GM12878 (cell line): Measurements from ENCODE around the gene MST1R. TPM values are rescaled to one million over a fixed set of nuclear protein-coding genes. Genes with fewer than 3 reads are reported as not detected.
"Not testable (repeated sequence)": the region's sequence is repeated elsewhere in the genome, so short reads cannot be mapped to it uniquely, and the experiment has no call there.

ENCODE experiments used
- ATAC-seq: fragments of 200-7000 bp; cut with Tn5 transposase; 3 replicates; pipeline ENCODE4 v1.9.1; 2020; ENCODE audit warnings: mild to moderate bottlenecking, moderate library complexity
- BruUV-seq: library from RNA; stranded (reverse); fragments of 400-500 nt; replicated peaks from 2 replicates; lab custom pipeline; 2021; lab: Mats Ljungman, UMichigan
- CTCF ChIA-PET: fragments of 300-600 bp; sonication (Branson Sonifier 250); formaldehyde crosslinking; extraction: SDS; loops from one replicate; lab custom pipeline; 2021; ENCODE audit warnings: inconsistent platforms; lab: Yijun Ruan, JAX
- POLR2A ChIA-PET: fragments of 350-600 bp; formaldehyde crosslinking; extraction: SDS; loops from one replicate; lab custom pipeline; 2021; ENCODE audit warnings: inconsistent platforms; lab: Charles Lee
- RAD21 ChIA-PET: fragments of 300-600 bp; sonication (Branson Sonifier 250); formaldehyde crosslinking; loops from one replicate; lab custom pipeline; 2023; ENCODE audit warnings: antibody characterized with exemption; ENCODE audit not compliant: unreplicated experiment; lab: Charles Lee
- SMC1A ChIA-PET: fragments of 300-600 bp; sonication (Branson Sonifier 250); formaldehyde crosslinking; loops from one replicate; lab custom pipeline; 2023; ENCODE audit not compliant: unreplicated experiment, uncharacterized antibody; lab: Charles Lee
- DNase-seq: peaks from one replicate; pipeline ENCODE4 v3.0.0-alpha.2; 2011; ENCODE audit warnings: low read depth, low spot score
- FAIRE-seq: peaks from 3 replicates; lab custom pipeline; 2011; peaks lifted over from hg19 to GRCh38; lab: Jason Lieb, UNC
- H2AFZ ChIP-seq: 2 replicates; pipeline ENCODE4 v1.6.0; 2011; ENCODE audit warnings: low read depth, low read length, control low read depth; ENCODE audit not compliant: control insufficient read depth
- H3K27ac ChIP-seq: 2 replicates; pipeline ENCODE4 v1.5.1; 2011; ENCODE audit warnings: control low read depth; ENCODE audit not compliant: control insufficient read depth, insufficient read depth
- H3K27me3 ChIP-seq, 2 experiments: replicated peaks in 1 of 2; 2 replicates each; pipeline versions ENCODE4 v1.6.0 to v1.6.1; 2011; ENCODE audit warnings: low read length in 1 of 2; ENCODE audit not compliant: control insufficient read depth in 2 of 2, insufficient read depth in 2 of 2
- H3K36me3 ChIP-seq, 2 experiments: 2 replicates each; pipeline ENCODE4 v1.5.1; 2011; ENCODE audit warnings: low read length in 1 of 2; ENCODE audit not compliant: control insufficient read depth in 2 of 2, insufficient read depth in 2 of 2
- H3K4me1 ChIP-seq: 2 replicates; pipeline ENCODE4 v1.6.1; 2011; ENCODE audit warnings: mild to moderate bottlenecking, low read length, moderate library complexity, mixed read lengths; ENCODE audit not compliant: control insufficient read depth, insufficient read depth
- H3K4me2 ChIP-seq: 2 replicates; pipeline ENCODE4 v1.6.0; 2011; ENCODE audit warnings: control low read depth; ENCODE audit not compliant: control insufficient read depth, insufficient read depth
- H3K4me3 ChIP-seq: fragments of 200-600 bp; sonication (generic); 2 replicates; pipeline ENCODE4 v1.5.1; 2016
- H3K79me2 ChIP-seq: 2 replicates; pipeline ENCODE4 v1.6.0; 2011; ENCODE audit warnings: low read length; ENCODE audit not compliant: control insufficient read depth, insufficient read depth
- H3K9ac ChIP-seq: 2 replicates; pipeline ENCODE4 v1.8.0; 2011; ENCODE audit warnings: low read length, control low read depth, mixed read lengths; ENCODE audit not compliant: control insufficient read depth, insufficient read depth
- H3K9me3 ChIP-seq: replicated peaks from 3 replicates; pipeline ENCODE4 v1.5.1; 2011; ENCODE audit warnings: mild to moderate bottlenecking, low read length; ENCODE audit not compliant: control insufficient read depth, insufficient read depth
- H4K20me1 ChIP-seq: 2 replicates; pipeline ENCODE4 v1.6.0; 2011; ENCODE audit not compliant: control insufficient read depth, insufficient read depth
- ATF7 ChIP-seq: fragments of 450-650 bp; IDR thresholded peaks from 2 replicates; pipeline ENCODE4 v1.6.1; 2016; ENCODE audit warnings: low read depth, mild to moderate bottlenecking
- BHLHE40 ChIP-seq, 2 experiments: fragments of 450-650 bp in 1 of 2; IDR thresholded peaks; 2 replicates each; pipeline ENCODE4 v1.6.1; 2011 to 2017; ENCODE audit warnings: low read depth in 2 of 2, borderline replicate concordance in 1 of 2, improper control_type of control experiment in 1 of 2, low read length in 1 of 2, mild to moderate bottlenecking in 1 of 2
- BRCA1 ChIP-seq: IDR thresholded peaks from 2 replicates; pipeline ENCODE4 v1.6.1; 2011; ENCODE audit warnings: low read depth, low read length, improper control_type of control experiment
- MEF2A ChIP-seq: IDR thresholded peaks from 2 replicates; pipeline ENCODE4 v1.6.1; 2011; ENCODE audit warnings: low read depth, mild to moderate bottlenecking, low read length, moderate library complexity; ENCODE audit not compliant: insufficient read depth
- NFIC ChIP-seq: IDR thresholded peaks from 2 replicates; pipeline ENCODE4 v1.6.1; 2012; ENCODE audit warnings: low read depth, mild to moderate bottlenecking, inconsistent platforms, low read length, moderate library complexity
- POLR2AphosphoS5 ChIP-seq: IDR thresholded peaks from 2 replicates; pipeline ENCODE4 v1.6.1; 2011; ENCODE audit warnings: mild to moderate bottlenecking, low read length, inconsistent platforms
- SUPT20H ChIP-seq: IDR thresholded peaks from 2 replicates; pipeline ENCODE4 v1.6.1; 2011; ENCODE audit warnings: low read depth, mild to moderate bottlenecking, low read length, moderate library complexity, borderline replicate concordance; ENCODE audit not compliant: control insufficient read depth
- WGBS: methylation state at CpG from one replicate; pipeline ENCODE4 v1.1.6; 2016; ENCODE audit warnings: low lambda C conversion rate; ENCODE audit not compliant: insufficient replicate concordance, insufficient coverage; ENCODE audit errors: missing lambda C conversion rate; 5-methylcytosine and 5-hydroxymethylcytosine counted together
- in situ Hi-C: fragments of 300-500 bp; cut with MboI; formaldehyde crosslinking; loops from 9 replicates; pipeline ENCODE4 v1.14.3; 2018; ENCODE audit warnings: mixed read lengths
- intact Hi-C: fragments of 100-400 bp; cut with micrococcal nuclease; formaldehyde crosslinking; loops from one replicate; pipeline ENCODE4 v1.14.2; 2022; ENCODE audit not compliant: unreplicated experiment
- polyA plus RNA-seq, 11 experiments: library from polyadenylated mRNA; depleted of rRNA in 4 of 11; unstranded in 6 of 11; stranded (reverse) in 5 of 11; fragments of >200 nt; fragmentation: Nextera tagmentation in 4 of 11; fragmentation: Illumina TruSeq in 1 of 11; extraction: Ambion mirVana in 4 of 11; extraction: Trizol in 1 of 11; gene quantifications; 1 replicate in 1 of 11; 2 replicates in 10 of 11; pipeline versions ENCODE4 v1.2.1 to v1.2.3, GENCODE V29; 2011 to 2016; ENCODE audit warnings: inconsistent platforms in 2 of 11, missing spikeins in 2 of 11, low read depth in 1 of 11
- total RNA-seq, 4 experiments: library from RNA; depleted of rRNA in 3 of 4; stranded (reverse); fragments of >200 nt in 3 of 4; fragmentation: Illumina TruSeq in 1 of 4; extraction: Trizol in 1 of 4; gene quantifications; 2 replicates each; pipeline versions ENCODE4 v1.2.1 to v1.2.3, GENCODE V29; 2013 to 2021
- TF ChIP-seq, protein P1 (sequence below): fragments of 450-650 bp; formaldehyde crosslinking; IDR thresholded peaks from 2 replicates; pipeline ENCODE4 v1.5.0; 2022; ENCODE audit warnings: mild to moderate bottlenecking, missing genetic modification characterization

Gene MST1R
- total and polyA plus RNA-seq, 10 of the 15 experiments (the other 5 are each of a cell fraction or from before 2014, with no cell fraction given): 0.40 to 5.6 (median 1.2) TPM

DNA sequence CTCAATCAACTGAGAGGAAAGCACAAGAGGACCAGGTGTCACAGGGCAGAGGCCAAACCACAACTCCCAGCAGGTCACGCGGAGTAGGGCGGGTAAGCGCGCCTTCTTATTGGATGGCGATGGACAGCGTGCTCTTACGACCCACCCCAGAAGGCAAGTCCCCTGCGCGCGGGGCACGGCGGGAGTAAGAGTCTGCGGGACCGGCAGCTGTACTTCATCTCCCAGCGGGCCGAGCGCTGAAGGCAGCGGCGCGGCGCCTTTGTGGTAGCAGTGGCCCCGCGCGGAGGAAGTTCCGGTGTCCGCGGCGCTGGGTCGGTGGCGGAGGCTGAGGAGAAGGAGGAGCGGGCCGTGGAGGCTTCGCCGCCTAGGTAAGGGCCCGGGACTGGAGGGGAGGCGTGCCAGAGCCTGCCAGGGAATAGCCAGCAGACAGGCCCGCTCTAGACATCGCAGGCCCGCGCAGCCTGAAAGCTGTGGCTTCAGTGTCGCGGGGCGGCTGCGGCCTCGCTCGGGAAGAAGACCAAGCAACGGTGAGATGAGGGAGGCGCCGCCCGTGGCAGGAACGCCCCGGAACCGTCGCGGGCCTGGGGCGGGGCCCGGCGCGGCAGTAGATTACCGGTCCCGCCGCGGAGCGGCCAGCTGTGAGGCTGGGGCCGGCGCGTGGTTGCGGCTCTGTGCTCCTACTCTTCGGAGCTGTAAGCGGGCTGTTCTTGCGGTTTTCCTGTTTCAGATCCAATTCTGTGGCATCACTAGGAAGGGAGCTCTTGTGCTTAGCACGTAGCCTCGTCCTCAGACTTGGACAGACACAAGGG is 36.4 kb upstream of the MST1R start, which contains the start of gene RBM6 (continued):
- TF ChIP-seq SUPT20H (no peak), BRCA1 (no peak), ATF7 (peak; percentile 45; the same call in 1 of the 2 replicates), NFIC (no peak), BHLHE40 (IDR thresholded peaks at IDR 0.05; ENCODE audit: borderline replicate concordance in 1 of 2, low read depth in 2 of 2, low read length in 1 of 2) (peak; percentile 44 to 74; a peak in 3 of 4 replicates), MEF2A (no peak)
- TF ChIP-seq, protein P1, sequence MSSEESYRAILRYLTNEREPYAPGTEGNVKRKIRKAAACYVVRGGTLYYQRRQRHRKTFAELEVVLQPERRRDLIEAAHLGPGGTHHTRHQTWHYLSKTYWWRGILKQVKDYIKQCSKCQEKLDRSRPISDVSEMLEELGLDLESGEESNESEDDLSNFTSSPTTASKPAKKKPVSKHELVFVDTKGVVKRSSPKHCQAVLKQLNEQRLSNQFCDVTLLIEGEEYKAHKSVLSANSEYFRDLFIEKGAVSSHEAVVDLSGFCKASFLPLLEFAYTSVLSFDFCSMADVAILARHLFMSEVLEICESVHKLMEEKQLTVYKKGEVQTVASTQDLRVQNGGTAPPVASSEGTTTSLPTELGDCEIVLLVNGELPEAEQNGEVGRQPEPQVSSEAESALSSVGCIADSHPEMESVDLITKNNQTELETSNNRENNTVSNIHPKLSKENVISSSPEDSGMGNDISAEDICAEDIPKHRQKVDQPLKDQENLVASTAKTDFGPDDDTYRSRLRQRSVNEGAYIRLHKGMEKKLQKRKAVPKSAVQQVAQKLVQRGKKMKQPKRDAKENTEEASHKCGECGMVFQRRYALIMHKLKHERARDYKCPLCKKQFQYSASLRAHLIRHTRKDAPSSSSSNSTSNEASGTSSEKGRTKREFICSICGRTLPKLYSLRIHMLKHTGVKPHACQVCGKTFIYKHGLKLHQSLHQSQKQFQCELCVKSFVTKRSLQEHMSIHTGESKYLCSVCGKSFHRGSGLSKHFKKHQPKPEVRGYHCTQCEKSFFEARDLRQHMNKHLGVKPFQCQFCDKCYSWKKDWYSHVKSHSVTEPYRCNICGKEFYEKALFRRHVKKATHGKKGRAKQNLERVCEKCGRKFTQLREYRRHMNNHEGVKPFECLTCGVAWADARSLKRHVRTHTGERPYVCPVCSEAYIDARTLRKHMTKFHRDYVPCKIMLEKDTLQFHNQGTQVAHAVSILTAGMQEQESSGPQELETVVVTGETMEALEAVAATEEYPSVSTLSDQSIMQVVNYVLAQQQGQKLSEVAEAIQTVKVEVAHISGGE (CRISPR knock-in tag): no peak
- TF ChIP-seq, all 136 proteins: peak for 63

DNA sequence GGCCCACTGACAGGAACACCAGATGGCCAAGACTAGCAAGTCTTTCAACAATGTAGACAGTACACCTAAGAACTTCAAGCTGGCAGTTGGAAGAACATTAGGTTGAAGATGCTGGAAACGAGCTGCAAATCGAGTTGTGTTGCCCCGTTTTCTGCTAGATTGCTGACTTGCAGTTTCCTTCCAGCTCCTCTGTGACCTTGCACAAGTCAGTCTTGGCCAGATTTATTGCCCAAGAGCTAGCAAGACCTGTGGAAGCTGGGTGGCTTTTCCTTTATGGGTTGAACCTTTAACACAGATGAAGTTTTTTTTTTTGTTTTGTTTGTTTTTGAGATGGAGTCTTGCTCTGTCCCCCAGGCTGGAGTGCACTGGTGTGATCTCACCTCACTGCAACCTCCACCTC is 33.4 kb upstream of the MST1R start:
- Histone ChIP-seq H3K9me3 (no peaks in the 10 kb centered on the region), H3K9ac (no peak overlapping the region), H3K4me3 (no peak overlapping the region), H3K27ac (no peak overlapping the region), H3K4me2 (no peak overlapping the region), H3K79me2 (peaks cover 20% of the 10 kb centered on the region), H3K27me3 (no peaks in the 10 kb centered on the region), H4K20me1 (no peaks in the 10 kb centered on the region), H3K36me3 (no peaks in the 10 kb centered on the region), H2AFZ (no peak overlapping the region), H3K4me1 (no peaks in the 10 kb centered on the region)
- no TSS peak for BruUV-seq
- CTCF ChIA-PET: interaction anchor here (1.4 kb wide), 1 partner anchor 11 kb away, joined by 3 read pairs; no protein-coding TSS in a partner anchor
- TF ChIP-seq POLR2AphosphoS5: no peak
- FAIRE-seq (no peak), ATAC-seq (no peak), DNase-seq (no peak)
- SMC1A ChIA-PET: no interaction called here
- POLR2A ChIA-PET: interaction anchor here (0.6 kb wide), 1 partner anchor 112 kb away, joined by 3 read pairs; no protein-coding TSS in a partner anchor
- in situ Hi-C loops (no loop called here), intact Hi-C loops (no loop called here)
- WGBS: 68% methylated on average over 3 of the region's 3 CpGs
- RAD21 ChIA-PET: no interaction called here

DNA sequence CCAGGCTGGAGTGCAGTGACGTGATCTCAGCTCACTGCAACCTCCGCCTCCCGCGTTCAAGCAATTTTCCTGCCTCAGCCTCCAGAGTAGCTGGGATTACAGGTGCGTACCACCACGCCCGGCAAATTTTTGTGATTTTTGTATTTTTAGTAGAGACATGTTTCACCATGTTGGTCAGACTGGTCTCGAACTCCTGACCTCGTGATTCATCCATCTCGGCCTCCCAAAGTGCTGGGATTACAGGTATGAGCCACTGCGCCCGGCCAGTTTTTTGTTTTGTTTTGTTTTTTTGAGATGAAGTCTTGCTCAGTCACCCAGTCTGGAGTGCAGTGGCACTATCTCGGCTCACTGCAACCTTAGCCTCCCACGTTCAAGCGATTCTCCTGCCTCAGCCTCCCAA is 28.6 kb upstream of the MST1R start:
- BruUV-seq, H3K9ac ChIP-seq, H3K27me3 ChIP-seq, in situ Hi-C loops, H3K4me1 ChIP-seq, H3K4me3 ChIP-seq, ATAC-seq, H2AFZ ChIP-seq, H3K36me3 ChIP-seq, RAD21 ChIA-PET, H3K9me3 ChIP-seq, DNase-seq, FAIRE-seq, H3K79me2 ChIP-seq, SMC1A ChIA-PET, H4K20me1 ChIP-seq, intact Hi-C loops, H3K4me2 ChIP-seq, H3K27ac ChIP-seq: not testable (repeated sequence)
- whole genome bisulfite sequencing: 89% methylated on average over 14 of the region's 15 CpGs
- CTCF ChIA-PET: interaction anchor here (1.3 kb wide), 1 partner anchor 50 kb away, joined by 3 read pairs; no protein-coding TSS in a partner anchor
- POLR2A ChIA-PET: interaction anchor here (0.6 to 0.7 kb wide), 2 partner anchors 53 to 93 kb away, joined by 3 to 5 read pairs; no protein-coding TSS in a partner anchor
